DND-41 (cell line): ENCODE measurements around the gene XYLT1.

Experiments used
- ATAC-seq: fragments of 200-7000 bp; cut with Tn5 transposase; 3 replicates; pipeline ENCODE4 v1.9.1; 2021; ENCODE audit warnings: low read depth; ENCODE audit not compliant: insufficient read depth
- DNase-seq: peaks from one replicate; pipeline ENCODE4 v3.0.0-alpha.2; 2020
- H2AFZ ChIP-seq: 2 replicates; pipeline ENCODE4 v1.6.0; 2012; ENCODE audit warnings: low read depth, low read length
- H3K27ac ChIP-seq: 2 replicates; pipeline ENCODE4 v1.5.1; 2012; ENCODE audit warnings: low read length, inconsistent platforms
- H3K27me3 ChIP-seq: fragments of 200-600 bp; sonication (generic); 2 replicates; pipeline ENCODE4 v1.6.0; 2012; ENCODE audit warnings: low read length, mild to moderate bottlenecking, inconsistent platforms; ENCODE audit not compliant: insufficient read depth, poor library complexity
- H3K36me3 ChIP-seq: 2 replicates; pipeline ENCODE4 v1.5.1; 2012; ENCODE audit warnings: low read length, inconsistent platforms; ENCODE audit not compliant: insufficient read depth
- H3K4me1 ChIP-seq: 2 replicates; pipeline ENCODE4 v1.5.1; 2012; ENCODE audit warnings: mild to moderate bottlenecking, low read length; ENCODE audit not compliant: insufficient read depth
- H3K4me2 ChIP-seq: 2 replicates; pipeline ENCODE4 v1.6.0; 2012; ENCODE audit warnings: mild to moderate bottlenecking, moderate library complexity, low read length, inconsistent platforms; ENCODE audit not compliant: insufficient read depth
- H3K4me3 ChIP-seq, 2 experiments: fragments of 200-600 bp in 1 of 2; shearing (Covaris generic) in 1 of 2; 2 replicates each; pipeline ENCODE4 v1.5.1; 2012 to 2016; ENCODE audit warnings: inconsistent platforms in 2 of 2, low read length in 2 of 2, mild to moderate bottlenecking in 2 of 2, low read depth in 1 of 2, moderate library complexity in 1 of 2
- H3K79me2 ChIP-seq: 2 replicates; pipeline ENCODE4 v1.6.0; 2012; ENCODE audit warnings: low read length, inconsistent platforms; ENCODE audit not compliant: insufficient read depth
- H3K9ac ChIP-seq: 2 replicates; pipeline ENCODE4 v1.6.0; 2012; ENCODE audit warnings: low read depth, mild to moderate bottlenecking, inconsistent platforms, low read length, moderate library complexity
- H3K9me3 ChIP-seq: 2 replicates; pipeline ENCODE4 v1.5.1; 2012; ENCODE audit warnings: low read length, moderate library complexity, mild to moderate bottlenecking, inconsistent platforms; ENCODE audit not compliant: insufficient read depth, severe bottlenecking
- H4K20me1 ChIP-seq: 2 replicates; pipeline ENCODE4 v1.6.0; 2012; ENCODE audit warnings: low read length; ENCODE audit not compliant: insufficient read depth
- EZH2 ChIP-seq: IDR thresholded peaks from 3 replicates; pipeline ENCODE4 v1.6.1; 2012; ENCODE audit warnings: borderline replicate concordance, low read depth, mild to moderate bottlenecking, moderate library complexity, low read length, inconsistent platforms; ENCODE audit not compliant: severe bottlenecking
- TF ChIP-seq, protein P1 (sequence below): IDR thresholded peaks from 2 replicates; pipeline ENCODE4 v1.5.1; 2012; ENCODE audit warnings: borderline replicate concordance, low read length, moderate library complexity, mild to moderate bottlenecking; ENCODE audit not compliant: poor library complexity, severe bottlenecking; ENCODE audit errors: extremely low read depth

Gene XYLT1

DNA sequence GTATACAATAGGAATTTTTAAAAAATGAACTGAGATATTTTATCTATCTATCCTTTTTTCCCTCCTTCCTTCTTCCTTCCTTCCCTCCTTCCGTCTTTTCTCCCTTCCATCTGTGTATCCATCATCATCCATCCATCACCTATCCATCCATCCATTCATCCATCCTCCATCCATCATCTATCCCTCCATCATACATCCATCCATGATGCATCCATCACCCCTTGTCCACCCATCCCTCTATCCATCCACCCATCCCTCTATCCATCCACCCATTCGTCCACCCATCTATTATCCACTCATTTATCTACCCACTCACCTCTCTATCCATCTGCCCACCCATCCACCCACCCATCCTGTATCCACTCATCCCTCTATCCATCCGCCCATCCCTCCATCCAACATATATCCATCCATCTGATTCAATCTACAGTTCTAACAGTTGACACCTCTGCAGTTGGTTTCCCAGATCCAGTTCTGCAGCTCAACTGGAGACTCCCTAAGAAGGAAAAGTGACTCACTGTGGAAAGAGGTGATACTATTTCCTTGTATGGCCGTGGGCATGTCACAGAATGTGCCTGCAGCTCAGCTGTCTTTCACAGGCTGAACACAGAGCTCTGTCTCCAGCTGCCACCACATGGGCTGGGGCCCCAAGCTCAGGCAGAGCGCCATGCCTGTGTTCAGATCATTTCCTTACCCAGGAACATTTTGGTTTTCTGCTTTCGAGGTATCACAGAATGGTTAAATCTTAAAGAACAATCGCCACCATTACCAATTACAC, 130.8 kb downstream of the XYLT1 start:
- H3K9me3 ChIP-seq = no peaks in the 10 kb centered on the region
- H3K4me3 ChIP-seq = no peak overlapping the region
- ATAC-seq (no peak), DNase-seq (no peak)
- TF ChIP-seq, protein P1, sequence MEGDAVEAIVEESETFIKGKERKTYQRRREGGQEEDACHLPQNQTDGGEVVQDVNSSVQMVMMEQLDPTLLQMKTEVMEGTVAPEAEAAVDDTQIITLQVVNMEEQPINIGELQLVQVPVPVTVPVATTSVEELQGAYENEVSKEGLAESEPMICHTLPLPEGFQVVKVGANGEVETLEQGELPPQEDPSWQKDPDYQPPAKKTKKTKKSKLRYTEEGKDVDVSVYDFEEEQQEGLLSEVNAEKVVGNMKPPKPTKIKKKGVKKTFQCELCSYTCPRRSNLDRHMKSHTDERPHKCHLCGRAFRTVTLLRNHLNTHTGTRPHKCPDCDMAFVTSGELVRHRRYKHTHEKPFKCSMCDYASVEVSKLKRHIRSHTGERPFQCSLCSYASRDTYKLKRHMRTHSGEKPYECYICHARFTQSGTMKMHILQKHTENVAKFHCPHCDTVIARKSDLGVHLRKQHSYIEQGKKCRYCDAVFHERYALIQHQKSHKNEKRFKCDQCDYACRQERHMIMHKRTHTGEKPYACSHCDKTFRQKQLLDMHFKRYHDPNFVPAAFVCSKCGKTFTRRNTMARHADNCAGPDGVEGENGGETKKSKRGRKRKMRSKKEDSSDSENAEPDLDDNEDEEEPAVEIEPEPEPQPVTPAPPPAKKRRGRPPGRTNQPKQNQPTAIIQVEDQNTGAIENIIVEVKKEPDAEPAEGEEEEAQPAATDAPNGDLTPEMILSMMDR = no peak
- no peak for TF ChIP-seq EZH2
- no peaks in the 10 kb centered on the region for H4K20me1 ChIP-seq
- H2AFZ ChIP-seq = no peak overlapping the region
- H3K79me2 ChIP-seq = no peaks in the 10 kb centered on the region
- no peak overlapping the region for H3K9ac ChIP-seq
- no peaks in the 10 kb centered on the region for H3K4me1 ChIP-seq
- no peaks in the 10 kb centered on the region for H3K27me3 ChIP-seq
- H3K27ac ChIP-seq = no peak overlapping the region
- no peaks in the 10 kb centered on the region for H3K36me3 ChIP-seq
- no peak overlapping the region for H3K4me2 ChIP-seq

DNA sequence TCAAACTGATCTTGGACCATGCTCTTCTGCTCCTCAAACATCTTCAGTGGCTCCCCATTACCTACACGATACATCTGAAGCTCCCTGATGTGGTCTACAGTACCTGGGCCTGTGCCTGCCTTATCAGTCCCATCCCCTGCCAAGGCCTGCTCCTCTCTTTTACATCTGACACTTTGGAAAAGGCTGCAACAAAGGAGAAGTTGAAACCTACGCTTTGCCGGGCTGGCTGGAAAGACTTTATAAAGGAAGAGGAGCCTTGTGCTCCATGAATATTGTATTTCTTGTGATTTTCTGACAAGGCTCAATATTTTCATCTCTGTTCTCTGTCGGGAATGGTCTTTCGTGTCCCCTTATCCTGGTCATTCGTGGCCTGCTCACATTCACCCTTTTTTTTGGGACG, 132.5 kb downstream of the XYLT1 start:
- no peak overlapping the region for H3K4me3 ChIP-seq
- H3K36me3 ChIP-seq = no peaks in the 10 kb centered on the region
- H3K4me1 ChIP-seq = no peaks in the 10 kb centered on the region
- H3K27me3 ChIP-seq = no peaks in the 10 kb centered on the region
- no peaks in the 10 kb centered on the region for H4K20me1 ChIP-seq
- no peak for TF ChIP-seq EZH2
- TF ChIP-seq, protein P1 = no peak
- no peak overlapping the region for H3K9ac ChIP-seq
- H3K9me3 ChIP-seq = no peaks in the 10 kb centered on the region
- ATAC-seq (no peak), DNase-seq (no peak)
- no peaks in the 10 kb centered on the region for H3K79me2 ChIP-seq
- H3K27ac ChIP-seq = no peak overlapping the region
- no peak overlapping the region for H2AFZ ChIP-seq
- H3K4me2 ChIP-seq = no peak overlapping the region

DNA sequence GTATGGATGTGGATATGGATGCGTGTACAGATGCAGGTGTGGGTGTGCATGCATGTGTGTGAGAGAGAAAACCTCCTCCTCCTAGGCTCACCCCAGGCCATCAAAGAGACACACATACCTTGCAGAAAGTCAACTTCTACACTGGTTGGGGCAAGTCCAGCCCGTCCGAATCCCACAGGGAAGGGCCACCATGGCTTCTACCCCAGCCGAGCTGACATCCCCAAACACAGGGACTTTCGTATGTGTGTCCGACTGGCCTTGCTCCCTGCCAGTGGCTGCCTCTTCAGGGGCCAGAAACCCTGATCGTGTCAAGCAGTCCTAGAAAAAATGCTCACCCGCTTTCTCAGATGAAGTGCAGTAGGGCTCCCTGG, 134.2 kb downstream of the XYLT1 start:
- H3K27ac ChIP-seq = no peak overlapping the region
- TF ChIP-seq, protein P1 = no peak
- no peak for TF ChIP-seq EZH2
- no peak overlapping the region for H3K4me2 ChIP-seq
- H4K20me1 ChIP-seq = no peaks in the 10 kb centered on the region
- ATAC-seq (no peak), DNase-seq (no peak)
- H3K79me2 ChIP-seq = no peaks in the 10 kb centered on the region
- H3K4me1 ChIP-seq = no peaks in the 10 kb centered on the region
- no peaks in the 10 kb centered on the region for H3K36me3 ChIP-seq
- no peaks in the 10 kb centered on the region for H3K9me3 ChIP-seq
- H2AFZ ChIP-seq = no peak overlapping the region
- no peaks in the 10 kb centered on the region for H3K27me3 ChIP-seq
- H3K9ac ChIP-seq = no peak overlapping the region
- no peak overlapping the region for H3K4me3 ChIP-seq
